IMR-90 (cell line): Measurements from ENCODE around the gene EGFR. TPM values are rescaled to one million over a fixed set of nuclear protein-coding genes. Genes with fewer than 3 reads are reported as not detected.

Experiments
- ATAC-seq: fragments of 200-7000 bp; cut with Tn5 transposase; 2 replicates; pipeline ENCODE4 v1.9.1; 2020; ENCODE audit warnings: low read depth, mild to moderate bottlenecking, moderate library complexity
- BruUV-seq: library from RNA; stranded (reverse); fragments of 400-500 nt; replicated peaks from 2 replicates; lab custom pipeline; 2021; lab: Mats Ljungman, UMichigan
- CTCF ChIA-PET: fragments of 300-600 bp; formaldehyde crosslinking; extraction: SDS; loops from one replicate; lab custom pipeline; 2021; ENCODE audit warnings: antibody characterized with exemption; lab: Yijun Ruan, JAX
- POLR2A ChIA-PET: fragments of 300-600 bp; sonication (Branson Sonifier 250); formaldehyde crosslinking; loops from one replicate; lab custom pipeline; 2022; ENCODE audit warnings: antibody characterized with exemption; ENCODE audit not compliant: unreplicated experiment; lab: Charles Lee
- DNase-seq: peaks from one replicate; pipeline ENCODE4 v3.0.0; 2013
- H2AFZ ChIP-seq: replicated peaks from 2 replicates; pipeline ENCODE3; 2013; ENCODE audit warnings: low read length, mild to moderate bottlenecking; ENCODE audit not compliant: poor library complexity
- H2AK5ac ChIP-seq: 2 replicates; pipeline ENCODE4 v1.6.1; 2013; ENCODE audit warnings: low read depth, low read length, inconsistent platforms
- H2AK9ac ChIP-seq: replicated peaks from 2 replicates; pipeline ENCODE3; 2013; ENCODE audit warnings: mild to moderate bottlenecking, low read depth, low read length, moderate library complexity; ENCODE audit not compliant: poor library complexity
- H2BK120ac ChIP-seq: 2 replicates; pipeline ENCODE4 v1.6.1; 2013; ENCODE audit warnings: low read depth, low read length, inconsistent platforms
- H2BK15ac ChIP-seq: 3 replicates; pipeline ENCODE4 v1.6.1; 2013; ENCODE audit warnings: low read depth, low read length, inconsistent platforms
- H2BK20ac ChIP-seq: 2 replicates; pipeline ENCODE4 v1.6.1; 2013; ENCODE audit warnings: low read depth, mild to moderate bottlenecking, inconsistent platforms, low read length, moderate library complexity
- H2BK5ac ChIP-seq: 2 replicates; pipeline ENCODE4 v1.6.1; 2013; ENCODE audit warnings: mild to moderate bottlenecking, low read depth, low read length, inconsistent platforms; ENCODE audit not compliant: poor library complexity, severe bottlenecking
- H3K14ac ChIP-seq: replicated peaks from 2 replicates; pipeline ENCODE4 v1.6.1; 2013; ENCODE audit warnings: low read depth, low read length, inconsistent platforms
- H3K18ac ChIP-seq: 2 replicates; pipeline ENCODE4 v1.6.1; 2013; ENCODE audit warnings: low read depth, low read length, control low read depth
- H3K23ac ChIP-seq: 2 replicates; pipeline ENCODE4 v1.6.1; 2013; ENCODE audit warnings: low read depth, low read length, inconsistent platforms
- H3K27ac ChIP-seq: 2 replicates; pipeline ENCODE4 v1.5.1; 2013; ENCODE audit warnings: mild to moderate bottlenecking, control low read depth, low read length; ENCODE audit not compliant: insufficient read depth
- H3K27me3 ChIP-seq: 2 replicates; pipeline ENCODE4 v1.6.1; 2013; ENCODE audit warnings: low read length; ENCODE audit not compliant: control insufficient read depth, insufficient read depth
- H3K36me3 ChIP-seq: 2 replicates; pipeline ENCODE4 v1.6.1; 2013; ENCODE audit warnings: low read length, mixed read lengths; ENCODE audit not compliant: control insufficient read depth, insufficient read depth
- H3K4ac ChIP-seq: 2 replicates; pipeline ENCODE4 v1.6.1; 2013; ENCODE audit warnings: low read depth, low read length, inconsistent platforms
- H3K4me1 ChIP-seq: 2 replicates; pipeline ENCODE4 v1.6.1; 2013; ENCODE audit warnings: low read length, mixed read lengths; ENCODE audit not compliant: control insufficient read depth, insufficient read depth
- H3K4me2 ChIP-seq: 2 replicates; pipeline ENCODE4 v1.6.1; 2013; ENCODE audit warnings: low read depth, mild to moderate bottlenecking, control low read depth, low read length, moderate library complexity
- H3K4me3 ChIP-seq: 2 replicates; pipeline ENCODE4 v1.5.1; 2013; ENCODE audit warnings: low read depth, mild to moderate bottlenecking, control low read depth, low read length, moderate library complexity; ENCODE audit not compliant: insufficient read depth
- H3K56ac ChIP-seq: 2 replicates; pipeline ENCODE4 v1.6.1; 2013; ENCODE audit warnings: low read length, inconsistent platforms; ENCODE audit not compliant: insufficient read depth; ENCODE audit errors: extremely low read depth
- H3K79me1 ChIP-seq, 2 experiments: 2 replicates each; pipeline ENCODE4 v1.6.1; 2013; ENCODE audit warnings: low read length in 2 of 2, inconsistent platforms in 1 of 2, low read depth in 1 of 2
- H3K9ac ChIP-seq: 2 replicates; pipeline ENCODE4 v1.6.1; 2013; ENCODE audit warnings: low read depth, low read length, control low read depth
- H3K9me1 ChIP-seq: 2 replicates; pipeline ENCODE4 v1.6.1; 2013; ENCODE audit warnings: low read length, inconsistent platforms; ENCODE audit not compliant: insufficient read depth
- H3K9me3 ChIP-seq: 2 replicates; pipeline ENCODE4 v1.6.1; 2013; ENCODE audit warnings: low read length; ENCODE audit not compliant: control insufficient read depth, insufficient read depth
- H4K20me1 ChIP-seq: 2 replicates; pipeline ENCODE4 v1.6.1; 2013; ENCODE audit warnings: low read length, inconsistent platforms; ENCODE audit not compliant: insufficient read depth
- H4K5ac ChIP-seq: 2 replicates; pipeline ENCODE4 v1.6.1; 2013; ENCODE audit warnings: mild to moderate bottlenecking, low read depth, low read length, control low read depth
- H4K8ac ChIP-seq, 2 experiments: 2 replicates each; pipeline ENCODE4 v1.6.1; 2013; ENCODE audit warnings: low read depth in 2 of 2, low read length in 2 of 2, control low read depth in 1 of 2, inconsistent platforms in 1 of 2
- H4K91ac ChIP-seq: 2 replicates; pipeline ENCODE4 v1.6.1; 2013; ENCODE audit warnings: low read depth, low read length, inconsistent platforms; ENCODE audit not compliant: insufficient read depth
- CEBPB ChIP-seq: IDR thresholded peaks from 2 replicates; pipeline ENCODE4 v1.6.1; 2012; ENCODE audit warnings: low read depth, low read length, improper control_type of control experiment
- CHD1 ChIP-seq: IDR thresholded peaks from 2 replicates; pipeline ENCODE4 v1.6.1; 2012; ENCODE audit warnings: low read depth, low read length, improper control_type of control experiment
- FOS ChIP-seq: fragments of 150-350 bp; IDR thresholded peaks from 2 replicates; pipeline ENCODE4 v1.6.1; 2016; ENCODE audit warnings: low read depth, low read length
- MAFK ChIP-seq: IDR thresholded peaks from 2 replicates; pipeline ENCODE4 v1.6.1; 2012; ENCODE audit warnings: low read depth, low read length, improper control_type of control experiment
- MAZ ChIP-seq: IDR thresholded peaks from 2 replicates; pipeline ENCODE4 v1.6.1; 2012; ENCODE audit warnings: low read depth, mild to moderate bottlenecking, low read length, improper control_type of control experiment, moderate library complexity, borderline replicate concordance
- MXI1 ChIP-seq: IDR thresholded peaks from 2 replicates; pipeline ENCODE4 v1.6.1; 2012; ENCODE audit warnings: low read depth, mild to moderate bottlenecking, low read length, moderate library complexity, borderline replicate concordance
- NFE2L2 ChIP-seq: fragments of 150-350 bp; IDR thresholded peaks from 2 replicates; pipeline ENCODE4 v1.6.1; 2016; ENCODE audit warnings: low read depth, mild to moderate bottlenecking, low read length
- RAD21 ChIP-seq: IDR thresholded peaks from 2 replicates; pipeline ENCODE4 v1.6.1; 2012; ENCODE audit warnings: low read length, improper control_type of control experiment
- USF2 ChIP-seq: fragments of 150-350 bp; IDR thresholded peaks from 2 replicates; pipeline ENCODE4 v1.6.1; 2017; ENCODE audit warnings: mild to moderate bottlenecking, antibody characterized with exemption, low read length, low read depth
- WGBS, 2 experiments: methylation state at CpG; one replicate each; pipeline versions ENCODE4 v1.1.5 to v1.1.7; 2013; ENCODE audit warnings: missing lambda C conversion rate in 2 of 2; ENCODE audit not compliant: insufficient read length in 1 of 2; ENCODE audit errors: extremely low coverage in 2 of 2; 5-methylcytosine and 5-hydroxymethylcytosine counted together
- dilution Hi-C: fragments of 300-500 bp; cut with HindIII; formaldehyde crosslinking; loops from one replicate; pipeline ENCODE4 v1.14.3; 2018; ENCODE audit warnings: low sequenced_read_pairs; ENCODE audit not compliant: unreplicated experiment
- in situ Hi-C: fragments of 300-500 bp; cut with MboI; formaldehyde crosslinking; loops from 3 replicates; pipeline ENCODE4 v1.14.3; 2019; ENCODE audit warnings: low sequenced_read_pairs, inconsistent platforms, mixed read lengths
- intact Hi-C: fragments of 100-400 bp; cut with micrococcal nuclease; formaldehyde crosslinking; loops from 2 replicates; pipeline ENCODE4 v1.10.0; 2022
- polyA plus RNA-seq, 3 experiments: library from polyadenylated mRNA; depleted of rRNA; stranded (reverse); fragments of >200 nt; gene quantifications; 2 replicates each; pipeline ENCODE4 v1.2.3, GENCODE V29; 2012; ENCODE audit warnings: low replicate concordance in 1 of 3
- total RNA-seq: library from RNA; depleted of rRNA; stranded (reverse); fragments of >200 nt; gene quantifications from 2 replicates; pipeline ENCODE4 v1.2.3, GENCODE V29; 2012
- TF ChIP-seq, protein P1 (sequence below): fragments of 150-350 bp; IDR thresholded peaks from 2 replicates; pipeline ENCODE4 v1.6.1; 2016; ENCODE audit warnings: low read depth, mild to moderate bottlenecking, low read length, moderate library complexity, borderline replicate concordance
- TF ChIP-seq, protein P2 (sequence below): conservative IDR thresholded peaks from 2 replicates; pipeline ENCODE4 v1.5.1; 2012; ENCODE audit warnings: mild to moderate bottlenecking, low read depth, low read length, improper control_type of control experiment

The EGFR gene
- total and polyA plus RNA-seq, 2 of the 4 experiments (the other 2 are of a cell fraction): 36.9 to 60.4 TPM

- in situ Hi-C loops: loop anchor here (25.0 kb wide), 1 partner anchor 376 kb away; no protein-coding TSS in a partner anchor
- Histone ChIP-seq H4K91ac (no peak overlapping the region; the same call in 1 of the 2 replicates), H3K9me1 (peaks cover 25% of the 10 kb centered on the region), H2AFZ (no peak overlapping the region), H3K23ac (no peak overlapping the region), H2BK15ac (no peak overlapping the region), H2BK20ac (no peak overlapping the region), H4K20me1 (peaks cover 14% of the 10 kb centered on the region), H3K9ac (no peak overlapping the region), H3K4ac (no peak overlapping the region), H3K27ac (no peak overlapping the region), H4K5ac (no peak overlapping the region), H2BK5ac (no peak overlapping the region), H3K4me2 (no peak overlapping the region), H3K27me3 (no peaks in the 10 kb centered on the region), H3K9me3 (no peaks in the 10 kb centered on the region), H3K56ac (no peak overlapping the region), H3K36me3 (peaks cover 57% of the 10 kb centered on the region), H2AK9ac (no peak overlapping the region), H3K4me1 (peaks cover 10% of the 10 kb centered on the region), H3K18ac (no peak overlapping the region), H3K79me1 (peaks cover 30 to 75% of the 10 kb centered on the region in 2 experiments), H3K14ac (no peak overlapping the region), H2AK5ac (no peak overlapping the region), H3K4me3 (no peak overlapping the region), H4K8ac (no peak overlapping the region), H2BK120ac (no peak overlapping the region)
- ATAC-seq (no peak), DNase-seq (no peak)
- BruUV-seq: no TSS peak
- ChIA-PET CTCF (no interaction called here), POLR2A (no interaction called here)
- WGBS, 2 experiments: 92% methylated on average over 3 of the region's 11 CpGs; no CpG with 5 or more reads in 1 of the 2 experiments
- dilution Hi-C loops: no loop called here
- TF ChIP-seq RAD21 (no peak), MAZ (no peak), USF2 (no peak), MXI1 (no peak), NFE2L2 (no peak), CHD1 (no peak), FOS (no peak), MAFK (no peak), CEBPB (no peak)
- TF ChIP-seq, protein P1, sequence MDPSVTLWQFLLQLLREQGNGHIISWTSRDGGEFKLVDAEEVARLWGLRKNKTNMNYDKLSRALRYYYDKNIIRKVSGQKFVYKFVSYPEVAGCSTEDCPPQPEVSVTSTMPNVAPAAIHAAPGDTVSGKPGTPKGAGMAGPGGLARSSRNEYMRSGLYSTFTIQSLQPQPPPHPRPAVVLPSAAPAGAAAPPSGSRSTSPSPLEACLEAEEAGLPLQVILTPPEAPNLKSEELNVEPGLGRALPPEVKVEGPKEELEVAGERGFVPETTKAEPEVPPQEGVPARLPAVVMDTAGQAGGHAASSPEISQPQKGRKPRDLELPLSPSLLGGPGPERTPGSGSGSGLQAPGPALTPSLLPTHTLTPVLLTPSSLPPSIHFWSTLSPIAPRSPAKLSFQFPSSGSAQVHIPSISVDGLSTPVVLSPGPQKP: no peak
- TF ChIP-seq, protein P2, sequence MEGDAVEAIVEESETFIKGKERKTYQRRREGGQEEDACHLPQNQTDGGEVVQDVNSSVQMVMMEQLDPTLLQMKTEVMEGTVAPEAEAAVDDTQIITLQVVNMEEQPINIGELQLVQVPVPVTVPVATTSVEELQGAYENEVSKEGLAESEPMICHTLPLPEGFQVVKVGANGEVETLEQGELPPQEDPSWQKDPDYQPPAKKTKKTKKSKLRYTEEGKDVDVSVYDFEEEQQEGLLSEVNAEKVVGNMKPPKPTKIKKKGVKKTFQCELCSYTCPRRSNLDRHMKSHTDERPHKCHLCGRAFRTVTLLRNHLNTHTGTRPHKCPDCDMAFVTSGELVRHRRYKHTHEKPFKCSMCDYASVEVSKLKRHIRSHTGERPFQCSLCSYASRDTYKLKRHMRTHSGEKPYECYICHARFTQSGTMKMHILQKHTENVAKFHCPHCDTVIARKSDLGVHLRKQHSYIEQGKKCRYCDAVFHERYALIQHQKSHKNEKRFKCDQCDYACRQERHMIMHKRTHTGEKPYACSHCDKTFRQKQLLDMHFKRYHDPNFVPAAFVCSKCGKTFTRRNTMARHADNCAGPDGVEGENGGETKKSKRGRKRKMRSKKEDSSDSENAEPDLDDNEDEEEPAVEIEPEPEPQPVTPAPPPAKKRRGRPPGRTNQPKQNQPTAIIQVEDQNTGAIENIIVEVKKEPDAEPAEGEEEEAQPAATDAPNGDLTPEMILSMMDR: no peak
- intact Hi-C loops: no loop called here
These were observed 144.9 kb downstream of the EGFR start for GRCh38 chr7:55163733-55164132.
